Panc1 (cell line): ENCODE data around the gene PTPRS. TPM values are rescaled to one million over a fixed set of nuclear protein-coding genes. Genes with fewer than 3 reads are reported as not detected.

ENCODE experiments used
- ATAC-seq: fragments of 200-7000 bp; cut with Tn5 transposase; 2 replicates; pipeline ENCODE4 v1.9.1; 2020; ENCODE audit warnings: mild to moderate bottlenecking, moderate library complexity
- BruUV-seq: library from RNA; stranded (reverse); fragments of 400-500 nt; replicated peaks from 2 replicates; lab custom pipeline; 2021; lab: Mats Ljungman, UMichigan
- CTCF ChIA-PET: fragments of 300-600 bp; sonication (Branson Sonifier 250); formaldehyde crosslinking; loops from one replicate; lab custom pipeline; 2022; ENCODE audit warnings: antibody characterized with exemption; lab: Charles Lee
- POLR2A ChIA-PET: fragments of 300-600 bp; sonication (Branson Sonifier 250); formaldehyde crosslinking; loops from one replicate; lab custom pipeline; 2022; ENCODE audit warnings: antibody characterized with exemption; lab: Charles Lee
- DNase-seq: peaks from one replicate; pipeline ENCODE4 v3.0.0-alpha.2; 2010; ENCODE audit warnings: low read depth, low spot score
- H3K27ac ChIP-seq: 2 replicates; pipeline ENCODE4 v1.5.1; 2011; ENCODE audit warnings: mild to moderate bottlenecking, low read length, inconsistent platforms
- H3K27me3 ChIP-seq: fragments of 200-500 bp; sonication (Bioruptor generic); 2 replicates; pipeline ENCODE4 v1.6.0; 2014; ENCODE audit warnings: low read length, inconsistent platforms; ENCODE audit not compliant: control insufficient read depth, insufficient read depth
- H3K36me3 ChIP-seq: fragments of 200-500 bp; sonication (Bioruptor generic); 2 replicates; pipeline ENCODE4 v1.5.1; 2014; ENCODE audit warnings: inconsistent platforms, mild to moderate bottlenecking, low read length, moderate library complexity; ENCODE audit not compliant: control insufficient read depth, insufficient read depth
- H3K4me1 ChIP-seq: 2 replicates; pipeline ENCODE4 v1.5.1; 2011; ENCODE audit warnings: inconsistent platforms, mild to moderate bottlenecking, low read length, moderate library complexity; ENCODE audit not compliant: control insufficient read depth, insufficient read depth
- H3K4me3 ChIP-seq, 2 experiments: 2 replicates each; pipeline ENCODE4 v1.5.1; 2011 to 2012; ENCODE audit warnings: low read depth in 2 of 2, low read length in 2 of 2, mild to moderate bottlenecking in 2 of 2, inconsistent platforms in 1 of 2, moderate library complexity in 1 of 2
- H3K9me3 ChIP-seq: fragments of 200-500 bp; sonication (Bioruptor generic); 2 replicates; pipeline ENCODE4 v1.5.1; 2014; ENCODE audit warnings: low read depth, mild to moderate bottlenecking, inconsistent platforms, low read length, moderate library complexity; ENCODE audit not compliant: control insufficient read depth, insufficient read depth
- CTCF ChIP-seq: fragments of 450-650 bp; IDR thresholded peaks from 2 replicates; pipeline ENCODE4 v1.5.1; 2017; ENCODE audit warnings: mild to moderate bottlenecking
- POLR2AphosphoS5 ChIP-seq: IDR thresholded peaks from 2 replicates; pipeline ENCODE4 v1.6.1; 2012; ENCODE audit warnings: mild to moderate bottlenecking, low read depth, low read length, moderate library complexity
- SIN3A ChIP-seq: IDR thresholded peaks from 2 replicates; pipeline ENCODE4 v1.6.1; 2012; ENCODE audit warnings: low read depth, mild to moderate bottlenecking, low read length, moderate library complexity, borderline replicate concordance; ENCODE audit not compliant: insufficient read depth
- TCF7L2 ChIP-seq: IDR thresholded peaks from 2 replicates; pipeline ENCODE4 v1.6.1; 2011; ENCODE audit warnings: mild to moderate bottlenecking, low read depth, low read length, inconsistent platforms
- in situ Hi-C: cut with HindIII; loops from 2 replicates; pipeline ENCODE4 v1.10.0; 2016; ENCODE audit warnings: low sequenced_read_pairs, low pct_unique_long_range_greater_than_20kb
- intact Hi-C: fragments of 100-400 bp; cut with micrococcal nuclease; formaldehyde crosslinking; loops from one replicate; pipeline ENCODE4 v1.10.0; 2022; ENCODE audit not compliant: unreplicated experiment
- total RNA-seq: library from RNA; stranded (reverse); gene quantifications from one replicate; pipeline ENCODE4 v1.2.1, GENCODE V29; 2021; ENCODE audit not compliant: unreplicated experiment
- TF ChIP-seq, protein P1 (sequence below), 2 experiments: IDR thresholded peaks; 2 replicates each; pipeline ENCODE4 v1.6.1; 2011 to 2012; ENCODE audit warnings: low read depth in 2 of 2, control low read depth in 1 of 2, low read length in 1 of 2, mild to moderate bottlenecking in 1 of 2, moderate library complexity in 1 of 2; ENCODE audit not compliant: insufficient read depth in 1 of 2

The PTPRS gene
- total RNA-seq, 1 experiment from 2014 or later, result 85.4 TPM

DNA sequence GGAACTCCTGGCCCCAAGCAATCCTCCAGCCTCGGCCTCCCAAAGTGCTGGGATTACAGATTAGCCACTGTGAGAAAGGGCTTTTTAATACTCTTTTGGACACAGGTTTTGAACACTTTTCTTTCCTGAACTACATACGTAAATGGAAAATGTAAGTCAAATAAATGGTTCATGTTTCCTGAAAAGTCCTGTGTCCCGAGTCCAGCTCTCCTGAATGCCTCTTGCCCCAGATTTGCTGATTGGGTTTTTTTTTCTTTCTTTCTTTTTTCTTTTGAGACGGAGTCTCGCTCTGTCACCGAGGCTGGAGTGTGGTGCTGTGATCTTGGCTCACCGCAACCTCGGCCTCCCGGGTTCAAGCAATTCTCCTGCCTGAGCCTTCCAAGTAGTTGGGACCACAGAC, 24.5 kb downstream of the PTPRS start:
- Histone ChIP-seq H3K27ac (no peak overlapping the region), H3K27me3 (no peaks in the 10 kb centered on the region), H3K36me3 (no peaks in the 10 kb centered on the region), H3K9me3 (no peaks in the 10 kb centered on the region), H3K4me3 (no peak overlapping the region), H3K4me1 (no peaks in the 10 kb centered on the region)
- BruUV-seq, result no TSS peak
- intact Hi-C loops, result no loop called here
- DNase-seq, result no peak
- in situ Hi-C loops, result no loop called here
- ChIA-PET CTCF (no interaction called here), POLR2A (no interaction called here)
- TF ChIP-seq SIN3A (no peak), POLR2AphosphoS5 (no peak), CTCF (no peak), TCF7L2 (no peak)
- TF ChIP-seq, protein P1, sequence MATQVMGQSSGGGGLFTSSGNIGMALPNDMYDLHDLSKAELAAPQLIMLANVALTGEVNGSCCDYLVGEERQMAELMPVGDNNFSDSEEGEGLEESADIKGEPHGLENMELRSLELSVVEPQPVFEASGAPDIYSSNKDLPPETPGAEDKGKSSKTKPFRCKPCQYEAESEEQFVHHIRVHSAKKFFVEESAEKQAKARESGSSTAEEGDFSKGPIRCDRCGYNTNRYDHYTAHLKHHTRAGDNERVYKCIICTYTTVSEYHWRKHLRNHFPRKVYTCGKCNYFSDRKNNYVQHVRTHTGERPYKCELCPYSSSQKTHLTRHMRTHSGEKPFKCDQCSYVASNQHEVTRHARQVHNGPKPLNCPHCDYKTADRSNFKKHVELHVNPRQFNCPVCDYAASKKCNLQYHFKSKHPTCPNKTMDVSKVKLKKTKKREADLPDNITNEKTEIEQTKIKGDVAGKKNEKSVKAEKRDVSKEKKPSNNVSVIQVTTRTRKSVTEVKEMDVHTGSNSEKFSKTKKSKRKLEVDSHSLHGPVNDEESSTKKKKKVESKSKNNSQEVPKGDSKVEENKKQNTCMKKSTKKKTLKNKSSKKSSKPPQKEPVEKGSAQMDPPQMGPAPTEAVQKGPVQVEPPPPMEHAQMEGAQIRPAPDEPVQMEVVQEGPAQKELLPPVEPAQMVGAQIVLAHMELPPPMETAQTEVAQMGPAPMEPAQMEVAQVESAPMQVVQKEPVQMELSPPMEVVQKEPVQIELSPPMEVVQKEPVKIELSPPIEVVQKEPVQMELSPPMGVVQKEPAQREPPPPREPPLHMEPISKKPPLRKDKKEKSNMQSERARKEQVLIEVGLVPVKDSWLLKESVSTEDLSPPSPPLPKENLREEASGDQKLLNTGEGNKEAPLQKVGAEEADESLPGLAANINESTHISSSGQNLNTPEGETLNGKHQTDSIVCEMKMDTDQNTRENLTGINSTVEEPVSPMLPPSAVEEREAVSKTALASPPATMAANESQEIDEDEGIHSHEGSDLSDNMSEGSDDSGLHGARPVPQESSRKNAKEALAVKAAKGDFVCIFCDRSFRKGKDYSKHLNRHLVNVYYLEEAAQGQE (IDR thresholded peaks at IDR 0.05; ENCODE audit: insufficient read depth in 1 of 2, low read depth in 2 of 2, low read length in 1 of 2), result no peak
- no peak for ATAC-seq

GRCh38 chr19:5314907-5315298, 25.7 kb downstream of the PTPRS start:
- H3K4me3 ChIP-seq, result no peak overlapping the region
- TF ChIP-seq CTCF, result no peak
- TF ChIP-seq TCF7L2, result no peak
- BruUV-seq, result no TSS peak
- no peaks in the 10 kb centered on the region for H3K36me3 ChIP-seq
- POLR2A ChIA-PET, result no interaction called here
- DNase-seq (no peak), ATAC-seq (no peak)
- H3K9me3 ChIP-seq, result no peaks in the 10 kb centered on the region
- H3K27ac ChIP-seq, result no peak overlapping the region
- no peaks in the 10 kb centered on the region for H3K27me3 ChIP-seq
- in situ Hi-C loops (no loop called here), intact Hi-C loops (no loop called here)
- CTCF ChIA-PET, result interaction anchor here (0.7 kb wide), 1 partner anchor 202 kb away, joined by 3 read pairs; no protein-coding TSS in a partner anchor
- H3K4me1 ChIP-seq, result no peaks in the 10 kb centered on the region
